ENCODE measurements around the gene TUSC7. TPM values are rescaled to one million over a fixed set of nuclear protein-coding genes. Genes with fewer than 3 reads are reported as not detected.

Gene TUSC7
- total RNA-seq, 2 experiments from 2014 or later, result not detected

DNA sequence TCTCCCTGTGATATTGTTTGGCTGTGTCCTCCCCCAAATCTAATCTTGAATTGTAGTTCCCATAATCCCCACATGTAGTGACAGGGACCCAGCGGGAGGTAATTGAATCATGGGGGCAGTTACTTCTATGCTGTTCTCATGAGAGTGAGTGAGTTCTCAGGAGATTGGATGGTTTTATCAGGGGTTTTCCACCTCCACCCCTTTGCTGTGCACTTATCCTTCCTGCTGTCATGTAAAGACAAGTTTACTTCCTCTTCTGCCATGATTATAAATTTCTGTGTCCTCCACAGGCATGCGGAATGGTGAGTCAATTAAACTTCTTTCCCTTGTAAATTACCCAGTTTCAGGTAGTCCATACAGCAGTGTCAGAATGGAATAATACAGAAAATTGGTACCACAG lies 24.7 kb downstream of the TUSC7 start:
- Mint-ChIP-seq H3K4me1 (ENCODE audit: low read depth) (no peaks in the 10 kb centered on the region), H3K36me3 (ENCODE audit: low read depth) (no peaks in the 10 kb centered on the region), H3K4me3 (no peak overlapping the region), H3K27ac (no peak overlapping the region), H3K9me3 (peaks cover 6% of the 10 kb centered on the region), H3K27me3 (no peaks in the 10 kb centered on the region)
- CTCF ChIA-PET, result no interaction called here
- TF ChIP-seq, protein P1, sequence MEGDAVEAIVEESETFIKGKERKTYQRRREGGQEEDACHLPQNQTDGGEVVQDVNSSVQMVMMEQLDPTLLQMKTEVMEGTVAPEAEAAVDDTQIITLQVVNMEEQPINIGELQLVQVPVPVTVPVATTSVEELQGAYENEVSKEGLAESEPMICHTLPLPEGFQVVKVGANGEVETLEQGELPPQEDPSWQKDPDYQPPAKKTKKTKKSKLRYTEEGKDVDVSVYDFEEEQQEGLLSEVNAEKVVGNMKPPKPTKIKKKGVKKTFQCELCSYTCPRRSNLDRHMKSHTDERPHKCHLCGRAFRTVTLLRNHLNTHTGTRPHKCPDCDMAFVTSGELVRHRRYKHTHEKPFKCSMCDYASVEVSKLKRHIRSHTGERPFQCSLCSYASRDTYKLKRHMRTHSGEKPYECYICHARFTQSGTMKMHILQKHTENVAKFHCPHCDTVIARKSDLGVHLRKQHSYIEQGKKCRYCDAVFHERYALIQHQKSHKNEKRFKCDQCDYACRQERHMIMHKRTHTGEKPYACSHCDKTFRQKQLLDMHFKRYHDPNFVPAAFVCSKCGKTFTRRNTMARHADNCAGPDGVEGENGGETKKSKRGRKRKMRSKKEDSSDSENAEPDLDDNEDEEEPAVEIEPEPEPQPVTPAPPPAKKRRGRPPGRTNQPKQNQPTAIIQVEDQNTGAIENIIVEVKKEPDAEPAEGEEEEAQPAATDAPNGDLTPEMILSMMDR (IDR thresholded peaks at IDR 0.05), result no peak
- POLR2A ChIA-PET, result no interaction called here
- intact Hi-C loops (cut with micrococcal nuclease), result no loop called here
- ATAC-seq (no peak), DNase-seq (no peak)

DNA sequence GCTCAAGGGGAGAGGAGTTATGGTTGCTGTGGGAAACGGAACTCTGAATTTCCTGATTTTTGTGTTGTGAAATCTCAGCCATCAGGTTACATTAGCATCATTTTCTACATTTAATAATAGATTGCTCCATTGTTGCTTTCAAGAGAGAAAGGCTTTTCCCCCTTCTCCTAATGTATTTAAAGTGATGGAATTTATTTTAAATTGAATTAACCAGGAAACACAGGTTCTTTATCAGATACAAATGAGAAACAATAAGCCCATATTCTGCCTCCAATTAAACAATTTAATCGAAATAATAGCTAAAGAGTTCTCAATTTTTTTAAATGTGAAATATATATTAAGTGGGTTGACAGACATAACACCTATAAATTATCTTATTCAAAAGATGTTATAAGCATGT lies 30.1 kb downstream of the TUSC7 start:
- H3K4me3 Mint-ChIP-seq, result no peak overlapping the region
- POLR2A ChIA-PET, result no interaction called here
- CTCF ChIA-PET, result no interaction called here
- no peak for ATAC-seq
- H3K27ac Mint-ChIP-seq, result no peak overlapping the region
- intact Hi-C loops (cut with micrococcal nuclease), result no loop called here
- TF ChIP-seq, protein P1 (IDR thresholded peaks at IDR 0.05), result no peak
- no peak for DNase-seq
- no peaks in the 10 kb centered on the region for H3K4me1 Mint-ChIP-seq (ENCODE audit: low read depth)
- no peaks in the 10 kb centered on the region for H3K27me3 Mint-ChIP-seq
- H3K9me3 Mint-ChIP-seq, result peaks cover 7% of the 10 kb centered on the region
- no peaks in the 10 kb centered on the region for H3K36me3 Mint-ChIP-seq (ENCODE audit: low read depth)

DNA sequence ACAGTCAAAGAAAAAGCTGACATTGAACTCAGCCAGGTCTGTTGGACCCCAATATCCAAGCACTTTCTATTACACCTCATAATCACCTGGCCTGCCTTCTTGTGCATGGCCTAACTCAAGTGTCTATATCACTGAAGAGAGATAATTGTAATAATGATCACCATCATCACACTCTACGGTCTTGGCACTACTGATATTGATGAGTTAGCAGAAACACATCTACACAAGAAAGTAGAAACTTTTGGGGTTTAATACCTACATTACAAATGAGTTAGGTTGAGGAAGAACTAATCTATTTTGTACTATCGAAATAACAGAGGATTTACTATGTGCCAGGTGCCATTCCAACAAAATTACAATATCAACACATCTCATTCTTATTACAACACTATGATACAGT lies 30.7 kb downstream of the TUSC7 start:
- intact Hi-C loops (cut with micrococcal nuclease), result no loop called here
- CTCF ChIA-PET, result no interaction called here
- ATAC-seq (no peak), DNase-seq (no peak)
- TF ChIP-seq, protein P1 (IDR thresholded peaks at IDR 0.05), result no peak
- Mint-ChIP-seq H3K9me3 (peaks cover 6% of the 10 kb centered on the region), H3K4me3 (no peak overlapping the region), H3K27me3 (no peaks in the 10 kb centered on the region), H3K27ac (no peak overlapping the region), H3K36me3 (ENCODE audit: low read depth) (no peaks in the 10 kb centered on the region), H3K4me1 (ENCODE audit: low read depth) (no peaks in the 10 kb centered on the region)
- POLR2A ChIA-PET, result no interaction called here

DNA sequence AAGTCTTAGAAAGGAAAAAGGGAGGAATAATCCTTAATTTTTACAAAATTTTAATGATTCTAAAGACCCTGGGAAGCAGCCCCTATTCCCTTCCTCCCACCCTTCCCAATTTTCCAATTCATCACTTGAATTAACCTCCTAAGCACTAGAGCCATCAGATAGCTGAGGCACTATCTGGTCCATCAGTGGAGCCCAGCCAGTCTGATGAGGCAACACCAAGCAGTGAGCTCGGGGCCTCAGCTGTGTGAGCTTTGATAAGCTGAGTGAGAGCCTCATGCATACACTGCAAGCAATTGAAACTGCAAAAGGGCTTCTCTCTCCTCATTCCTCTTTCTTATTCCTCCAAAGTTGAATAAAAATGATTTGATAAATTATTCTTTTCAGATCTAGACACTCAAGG lies 31.9 kb downstream of the TUSC7 start:
- ChIA-PET CTCF (interaction anchor here (1.6 kb wide), 1 partner anchor 16 kb away, joined by 3 read pairs; no protein-coding TSS in a partner anchor), POLR2A (no interaction called here)
- DNase-seq (no peak), ATAC-seq (no peak)
- TF ChIP-seq, protein P1 (IDR thresholded peaks at IDR 0.05), result no peak
- intact Hi-C loops (cut with micrococcal nuclease), result no loop called here
- peaks cover 3% of the 10 kb centered on the region for H3K9me3 Mint-ChIP-seq
- H3K36me3 Mint-ChIP-seq (ENCODE audit: low read depth), result no peaks in the 10 kb centered on the region
- no peak overlapping the region for H3K27ac Mint-ChIP-seq
- H3K4me1 Mint-ChIP-seq (ENCODE audit: low read depth), result no peaks in the 10 kb centered on the region
- no peaks in the 10 kb centered on the region for H3K27me3 Mint-ChIP-seq
- H3K4me3 Mint-ChIP-seq, result no peak overlapping the region

DNA sequence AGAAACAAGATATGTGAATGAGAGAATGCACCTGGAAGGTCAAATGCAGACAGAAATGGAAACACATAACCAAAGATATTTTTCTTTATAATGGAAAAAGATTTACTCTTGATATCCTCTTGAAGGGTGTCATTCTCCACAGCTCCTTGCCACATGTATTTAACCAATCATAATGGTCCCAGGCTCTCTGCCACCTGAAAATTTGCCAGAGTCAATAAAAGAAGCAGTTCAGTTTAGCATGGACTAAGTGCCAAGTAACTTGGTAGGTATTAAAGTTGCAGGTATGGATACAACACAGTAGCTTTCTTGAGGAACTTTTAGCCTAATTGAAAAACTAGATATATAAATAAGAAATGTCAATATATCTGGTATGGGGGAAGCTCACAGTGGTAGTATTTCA lies 33.5 kb downstream of the TUSC7 start:
- intact Hi-C loops (cut with micrococcal nuclease), result no loop called here
- DNase-seq (no peak), ATAC-seq (no peak)
- Mint-ChIP-seq H3K36me3 (ENCODE audit: low read depth) (no peaks in the 10 kb centered on the region), H3K4me1 (ENCODE audit: low read depth) (no peaks in the 10 kb centered on the region), H3K4me3 (no peak overlapping the region), H3K27ac (no peak overlapping the region), H3K27me3 (no peaks in the 10 kb centered on the region), H3K9me3 (peaks cover 3% of the 10 kb centered on the region)
- ChIA-PET POLR2A (no interaction called here), CTCF (interaction anchor here (1.6 kb wide), 1 partner anchor 15 kb away, joined by 3 read pairs; no protein-coding TSS in a partner anchor)
- TF ChIP-seq, protein P1 (IDR thresholded peaks at IDR 0.05), result no peak
